AG04449 (cell line): Measurements from ENCODE around the gene NR2E1.

Experiments
- CTCF ChIA-PET: fragments of 350-600 bp; formaldehyde crosslinking; extraction: SDS; loops from one replicate; lab custom pipeline; 2021; ENCODE audit warnings: antibody characterized with exemption; lab: Yijun Ruan, JAX
- POLR2A ChIA-PET: fragments of 400-600, 350-600 bp; formaldehyde crosslinking; extraction: SDS; loops from one replicate; lab custom pipeline; 2020; ENCODE audit warnings: antibody characterized with exemption, inconsistent platforms; lab: Yijun Ruan, JAX
- DNase-seq: peaks from one replicate; pipeline ENCODE4 v3.0.0-alpha.2; 2010; ENCODE audit warnings: low read depth, low spot score
- H3K4me3 ChIP-seq: 2 replicates; pipeline ENCODE4 v1.5.1; 2011; ENCODE audit warnings: low read depth, mild to moderate bottlenecking, control low read depth, low read length
- TF ChIP-seq, protein P1 (sequence below): IDR thresholded peaks from one replicate; pipeline ENCODE4 v1.5.1; 2011; ENCODE audit warnings: mild to moderate bottlenecking, moderate library complexity, low read length, control low read depth, inconsistent platforms; ENCODE audit not compliant: insufficient read depth; ENCODE audit errors: missing control alignments

NR2E1 gene

DNA sequence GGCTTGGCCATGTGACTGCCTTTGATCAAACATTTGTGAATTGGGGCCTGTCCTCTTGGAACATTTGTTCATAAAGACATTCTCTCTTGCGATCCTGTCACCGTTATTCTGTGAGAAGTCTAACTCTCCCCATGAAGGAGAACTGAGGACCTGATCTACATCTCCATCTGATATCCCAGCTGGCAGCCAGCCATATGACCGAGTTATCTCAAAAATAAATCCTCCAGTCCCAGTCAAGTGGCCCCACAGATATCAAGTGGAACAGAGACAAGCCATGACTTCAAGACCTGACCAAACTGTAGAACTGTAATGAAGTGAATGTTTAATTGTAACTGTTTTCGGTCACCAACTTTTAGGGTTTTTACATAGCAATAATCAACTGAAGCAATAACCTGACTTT, 69.3 kb downstream of the NR2E1 start:
- no peak for DNase-seq
- H3K4me3 ChIP-seq = no peak overlapping the region
- TF ChIP-seq, protein P1, sequence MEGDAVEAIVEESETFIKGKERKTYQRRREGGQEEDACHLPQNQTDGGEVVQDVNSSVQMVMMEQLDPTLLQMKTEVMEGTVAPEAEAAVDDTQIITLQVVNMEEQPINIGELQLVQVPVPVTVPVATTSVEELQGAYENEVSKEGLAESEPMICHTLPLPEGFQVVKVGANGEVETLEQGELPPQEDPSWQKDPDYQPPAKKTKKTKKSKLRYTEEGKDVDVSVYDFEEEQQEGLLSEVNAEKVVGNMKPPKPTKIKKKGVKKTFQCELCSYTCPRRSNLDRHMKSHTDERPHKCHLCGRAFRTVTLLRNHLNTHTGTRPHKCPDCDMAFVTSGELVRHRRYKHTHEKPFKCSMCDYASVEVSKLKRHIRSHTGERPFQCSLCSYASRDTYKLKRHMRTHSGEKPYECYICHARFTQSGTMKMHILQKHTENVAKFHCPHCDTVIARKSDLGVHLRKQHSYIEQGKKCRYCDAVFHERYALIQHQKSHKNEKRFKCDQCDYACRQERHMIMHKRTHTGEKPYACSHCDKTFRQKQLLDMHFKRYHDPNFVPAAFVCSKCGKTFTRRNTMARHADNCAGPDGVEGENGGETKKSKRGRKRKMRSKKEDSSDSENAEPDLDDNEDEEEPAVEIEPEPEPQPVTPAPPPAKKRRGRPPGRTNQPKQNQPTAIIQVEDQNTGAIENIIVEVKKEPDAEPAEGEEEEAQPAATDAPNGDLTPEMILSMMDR = no peak
- CTCF ChIA-PET = no interaction called here
- POLR2A ChIA-PET = no interaction called here

DNA sequence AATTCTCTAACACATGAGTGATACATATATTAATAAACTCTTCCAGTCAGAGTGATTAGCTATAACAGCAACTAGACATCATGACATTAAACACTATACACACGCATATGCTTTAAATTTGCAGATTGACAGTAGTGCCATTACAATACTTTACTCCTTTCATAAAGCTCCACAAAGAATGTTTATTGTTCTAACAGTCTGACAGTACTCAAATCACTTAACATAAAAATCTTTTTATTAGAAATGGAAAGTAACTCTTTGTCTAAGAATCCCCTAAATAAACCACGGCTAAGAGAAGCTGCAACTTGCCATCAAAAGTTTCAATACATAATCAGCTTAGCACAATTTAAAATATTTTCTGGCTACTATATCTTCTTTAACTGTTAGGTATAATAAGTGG, 71.0 kb downstream of the NR2E1 start:
- TF ChIP-seq, protein P1 = no peak
- POLR2A ChIA-PET = no interaction called here
- no peak for DNase-seq
- H3K4me3 ChIP-seq = no peak overlapping the region
- CTCF ChIA-PET = no interaction called here

DNA sequence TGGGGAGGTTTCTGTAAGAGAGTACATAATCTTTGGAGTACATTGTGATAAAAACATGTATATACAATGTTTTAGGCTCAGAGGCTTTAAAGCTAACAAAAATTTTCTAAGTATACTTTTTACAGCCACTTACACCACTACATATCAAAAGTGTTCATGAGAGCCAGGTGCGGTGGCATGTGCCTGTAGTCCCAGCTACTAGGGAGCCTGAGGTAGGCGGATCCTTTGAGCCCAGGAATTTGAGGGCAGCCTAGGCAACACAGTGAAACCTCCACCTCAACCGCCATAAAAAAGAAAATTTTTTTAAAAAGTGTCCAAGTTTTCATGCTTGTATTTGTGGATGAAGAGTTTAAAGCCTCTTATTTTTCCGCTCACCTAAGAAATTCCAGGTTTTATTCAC, 72.5 kb downstream of the NR2E1 start:
- CTCF ChIA-PET = interaction anchor here (1.4 to 2.0 kb wide), 2 partner anchors 18 to 258 kb away, joined by 3 to 6 read pairs; no protein-coding TSS in a partner anchor
- DNase-seq = no peak
- POLR2A ChIA-PET = no interaction called here
- H3K4me3 ChIP-seq = no peak overlapping the region
- TF ChIP-seq, protein P1 = no peak
